ENCODE measurements around the gene PITPNB.

The PITPNB gene

DNA sequence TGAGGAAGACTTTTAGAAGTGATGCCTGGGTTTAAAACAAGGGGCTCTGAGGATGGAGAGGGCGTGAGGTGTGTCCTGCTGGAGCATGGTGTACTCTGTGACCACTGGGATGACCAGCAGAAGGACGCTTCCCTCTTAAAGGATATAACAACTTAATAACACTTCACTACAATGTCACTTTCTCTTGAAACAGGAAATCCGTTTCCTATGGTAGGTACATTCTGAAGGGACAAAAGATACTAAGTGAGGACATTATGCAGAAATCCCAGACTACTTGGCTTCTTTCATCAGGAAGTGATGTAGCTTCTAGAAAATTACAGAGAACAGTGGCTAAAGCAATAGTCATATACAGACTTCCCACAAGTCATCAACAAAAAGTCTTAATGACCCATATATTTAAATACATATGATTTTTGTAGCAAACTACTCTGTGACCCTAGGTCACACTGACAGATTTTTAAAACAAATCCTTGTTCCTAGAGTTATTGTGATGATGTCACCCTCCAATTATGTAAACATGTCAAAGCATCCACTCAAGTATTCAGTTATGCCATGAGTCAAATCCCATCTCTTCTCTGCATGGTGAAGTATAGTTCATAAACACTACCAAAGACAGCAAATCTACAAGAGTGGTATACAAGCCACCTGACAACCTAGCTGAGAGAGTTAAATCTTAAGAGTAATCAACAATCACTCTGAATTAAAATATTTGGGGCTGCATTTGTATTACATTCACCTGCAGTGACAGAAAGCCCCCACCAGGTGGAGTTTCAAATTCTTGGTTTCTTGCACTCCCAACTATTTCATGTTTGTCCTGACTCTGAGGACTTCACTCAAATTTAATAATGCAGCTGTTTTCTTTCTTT, 32.8 kb downstream of the PITPNB start:
- intact Hi-C loops (cut with DNase I), result loop anchor here (2.0 kb wide), 1 partner anchor 125 kb away; no protein-coding TSS in a partner anchor
- DNase-seq, result peak in 37 of 42 donors; percentile 23 to 86 (median 67)

DNA sequence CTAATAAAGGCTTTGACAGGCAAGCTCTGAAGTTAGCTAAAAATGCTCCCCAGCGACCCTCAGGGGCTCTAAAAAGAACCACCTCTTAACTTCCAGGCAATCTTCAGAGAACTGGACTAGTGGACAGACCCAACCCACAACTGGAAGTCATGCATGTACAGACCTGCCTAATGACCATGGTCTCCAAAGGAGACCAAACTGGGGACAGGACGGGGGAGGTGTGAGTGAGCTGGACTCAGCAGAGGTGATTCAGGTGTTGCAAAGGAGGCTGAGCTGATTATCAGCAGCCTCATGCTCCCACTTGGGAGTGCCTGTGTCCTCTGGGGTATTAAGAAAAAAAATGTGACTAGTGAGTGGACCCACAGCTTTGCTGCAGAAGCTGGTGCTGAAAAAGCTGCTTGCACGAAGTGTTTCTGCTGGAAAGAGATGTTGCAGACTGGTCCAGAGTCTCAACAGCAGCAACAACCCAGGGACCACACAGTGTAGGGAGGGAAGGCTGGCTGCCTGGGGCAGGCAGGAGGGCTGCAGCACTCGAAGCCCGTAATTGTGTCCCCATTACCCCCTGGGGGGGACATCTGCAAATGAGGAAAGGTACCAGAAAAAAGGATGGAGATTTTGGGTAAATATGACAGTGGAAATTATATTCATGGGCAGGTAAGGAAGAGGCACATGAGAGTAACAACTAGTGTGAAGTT, 35.3 kb downstream of the PITPNB start:
- no peak for DNase-seq
- intact Hi-C loops (cut with DNase I), result loop anchor here (2.0 to 5.0 kb wide), 2 partner anchors 33 to 127 kb away; partner anchors contain the start of gene PITPNB

DNA sequence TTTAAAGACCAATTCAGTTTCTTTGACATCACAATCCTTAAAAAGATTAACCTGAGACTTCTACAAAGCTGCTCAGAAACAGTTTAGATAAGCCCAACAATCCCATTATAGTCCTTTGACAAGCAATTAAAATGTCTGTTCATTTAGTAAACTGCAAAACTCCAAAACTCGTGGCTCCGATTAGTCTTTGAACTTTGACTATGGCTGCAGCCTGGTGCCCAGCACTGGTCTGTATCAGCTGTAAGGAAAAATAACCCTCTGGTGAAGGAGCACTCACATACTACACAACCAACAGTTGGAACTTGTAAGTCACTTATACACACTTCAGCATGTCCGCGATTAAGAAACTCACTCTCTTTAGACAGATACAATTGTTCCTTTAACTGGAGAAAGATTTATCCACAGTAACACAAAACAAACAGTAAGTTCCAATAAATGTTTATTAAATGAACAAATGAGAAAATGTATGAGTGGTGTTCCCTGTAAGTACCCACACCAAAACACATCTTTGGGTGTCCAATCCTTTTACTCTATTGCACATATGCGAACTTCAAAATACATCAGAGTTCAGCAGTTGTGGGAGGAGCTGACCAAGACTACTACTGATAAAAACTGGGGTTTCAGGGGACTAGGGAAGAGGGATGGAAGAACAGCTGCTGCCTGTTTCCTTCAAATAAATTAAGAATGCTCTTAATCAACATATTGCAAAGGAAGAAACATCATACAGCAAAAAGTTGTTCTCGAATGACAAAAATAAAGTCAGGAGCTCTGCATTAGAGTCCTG, 36.4 kb downstream of the PITPNB start:
- intact Hi-C loops (cut with DNase I), result loop anchor here (5.0 kb wide), 1 partner anchor 35 kb away; the partner anchor contains the start of gene PITPNB
- DNase-seq, result no peak

DNA sequence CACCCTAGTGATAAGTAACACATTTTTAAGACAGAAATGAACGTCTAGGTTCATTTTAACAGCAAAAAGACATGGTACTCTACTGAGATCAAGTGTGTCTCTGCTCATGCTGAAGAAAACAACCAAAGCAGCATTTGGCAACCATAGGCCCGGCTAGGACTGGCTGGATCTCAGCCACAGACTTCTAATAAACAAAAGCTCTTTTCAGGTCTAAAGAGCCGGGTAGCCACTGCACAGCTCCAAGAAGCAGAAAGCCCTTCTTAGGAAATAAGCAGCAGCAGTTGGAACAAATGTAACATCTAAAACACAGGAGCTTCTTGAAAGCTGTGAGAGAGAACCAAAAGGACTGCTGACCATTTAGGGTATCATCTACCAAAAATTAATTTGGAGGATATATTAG, 37.6 kb downstream of the PITPNB start:
- peak; percentile 37 to 87 (median 71) for DNase-seq
- intact Hi-C loops (cut with DNase I), result loop anchor here (5.0 kb wide), 1 partner anchor 36 kb away; the partner anchor contains the start of gene PITPNB

DNA sequence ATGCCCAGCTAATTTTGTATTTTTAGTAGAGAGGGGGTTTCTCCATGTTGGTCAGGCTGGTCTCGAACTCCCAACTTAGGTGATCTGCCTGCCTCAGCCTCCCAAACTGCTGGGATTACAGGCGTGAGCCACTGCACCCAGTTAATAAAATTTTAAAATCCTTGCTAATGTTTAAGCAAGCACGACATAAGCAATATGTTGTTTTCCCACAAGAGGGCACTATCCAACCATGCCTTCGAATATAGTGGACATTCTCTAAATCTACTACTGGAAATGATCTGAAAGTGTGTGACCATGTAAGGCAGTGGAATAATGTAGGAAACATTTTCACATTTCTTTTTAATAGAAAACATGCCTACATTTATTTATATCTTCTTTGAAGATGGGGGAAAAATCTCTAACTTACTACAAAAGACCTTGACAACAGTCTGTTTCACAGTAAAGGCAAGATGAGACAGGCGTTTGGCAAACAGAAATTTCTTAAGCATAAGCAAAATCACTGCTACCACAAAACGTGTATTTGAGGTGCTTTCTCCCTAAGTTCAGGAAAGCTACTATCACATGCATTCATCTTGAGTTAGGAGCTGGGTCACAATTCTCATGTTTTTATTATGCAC, 38.2 kb downstream of the PITPNB start:
- intact Hi-C loops (cut with DNase I), result loop anchor here (5.0 kb wide), 1 partner anchor 36 kb away; the partner anchor contains the start of gene PITPNB
- peak in 28 of 42 donors; percentile 12 to 86 (median 61) for DNase-seq

DNA sequence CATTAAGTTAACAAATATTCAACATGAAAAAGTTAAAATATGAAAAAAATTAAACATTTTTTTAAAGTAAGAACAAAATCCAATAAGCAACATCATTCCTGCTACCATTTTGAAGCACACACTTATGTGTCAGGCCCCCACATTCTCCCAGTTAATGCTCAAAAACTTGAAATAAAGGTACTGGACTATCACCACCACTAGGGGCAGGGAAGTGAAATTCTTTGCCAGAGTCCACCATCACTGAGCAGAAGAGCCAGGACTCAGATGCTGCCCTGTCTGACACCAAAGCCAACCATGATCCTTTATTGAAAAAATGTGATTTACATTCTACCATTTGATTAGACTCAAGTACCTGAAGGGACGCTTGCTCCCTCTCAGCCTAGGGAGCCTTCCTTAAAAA, 39.1 kb downstream of the PITPNB start:
- peak in 13 of 42 donors; percentile 6 to 61 (median 28) for DNase-seq
- intact Hi-C loops (cut with DNase I), result loop anchor here (5.0 kb wide), 1 partner anchor 37 kb away; the partner anchor contains the start of gene PITPNB

DNA sequence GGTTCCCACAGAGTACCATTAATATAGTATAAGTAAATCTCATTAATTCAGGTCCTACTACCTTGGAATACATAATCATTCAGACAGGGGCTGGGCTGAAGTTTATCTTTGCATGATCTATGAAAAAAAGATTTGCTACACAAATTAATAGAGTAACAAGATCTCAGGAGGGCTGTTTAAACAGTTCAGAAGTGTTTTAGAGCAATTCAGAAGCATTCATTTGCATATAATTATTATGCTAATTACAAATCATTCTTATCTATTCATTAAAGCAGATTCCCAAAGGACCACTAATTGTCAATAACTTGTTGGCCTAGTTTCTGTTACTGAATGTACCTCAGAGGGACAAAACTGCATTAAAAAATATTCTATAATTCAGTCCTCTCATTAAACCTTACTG, 40.5 kb downstream of the PITPNB start:
- intact Hi-C loops (cut with DNase I), result no loop called here
- DNase-seq, result no peak

DNA sequence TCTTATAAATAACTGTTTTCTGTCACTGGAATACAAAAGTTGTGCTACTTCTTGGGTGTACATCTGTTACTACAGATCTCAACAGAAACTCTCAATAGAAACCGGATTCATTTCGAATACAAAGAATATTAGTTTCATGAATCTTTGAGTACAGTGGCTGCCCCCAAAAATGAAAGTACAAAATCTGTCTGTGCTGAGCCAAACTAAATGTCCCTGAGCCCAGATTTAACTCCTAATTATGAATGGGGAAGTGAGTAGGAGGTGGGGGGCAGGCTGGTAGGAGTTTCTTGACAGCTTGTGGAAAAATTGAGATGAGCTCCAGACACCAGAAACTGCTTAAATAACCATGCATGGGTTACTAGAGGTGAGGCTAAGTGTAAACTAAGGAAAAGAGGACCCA, 41.6 kb downstream of the PITPNB start:
- intact Hi-C loops (cut with DNase I), result no loop called here
- peak in 9 of 42 donors; percentile 16 to 52 (median 23) for DNase-seq

DNA sequence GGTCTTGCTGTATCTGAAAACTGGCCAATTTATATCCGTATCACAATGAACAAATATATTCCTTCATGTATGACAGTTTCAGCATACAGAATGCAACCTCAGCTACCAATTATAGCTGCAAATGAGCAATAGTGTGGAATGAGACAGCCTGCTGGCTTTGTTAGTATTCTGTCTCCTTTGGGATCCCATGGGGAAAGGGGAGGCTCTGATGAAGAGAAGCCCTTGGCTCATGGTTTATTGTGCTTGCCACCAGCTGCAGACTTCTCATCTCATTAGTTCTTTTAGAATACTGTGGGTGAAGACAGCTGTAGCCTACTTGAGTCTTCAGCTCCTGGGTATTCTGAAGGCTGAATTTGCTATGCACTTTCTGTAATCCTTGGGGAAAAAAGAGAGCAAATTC, 42.4 kb downstream of the PITPNB start:
- intact Hi-C loops (cut with DNase I), result no loop called here
- DNase-seq, result peak in 19 of 42 donors; percentile 10 to 64 (median 32)

DNA sequence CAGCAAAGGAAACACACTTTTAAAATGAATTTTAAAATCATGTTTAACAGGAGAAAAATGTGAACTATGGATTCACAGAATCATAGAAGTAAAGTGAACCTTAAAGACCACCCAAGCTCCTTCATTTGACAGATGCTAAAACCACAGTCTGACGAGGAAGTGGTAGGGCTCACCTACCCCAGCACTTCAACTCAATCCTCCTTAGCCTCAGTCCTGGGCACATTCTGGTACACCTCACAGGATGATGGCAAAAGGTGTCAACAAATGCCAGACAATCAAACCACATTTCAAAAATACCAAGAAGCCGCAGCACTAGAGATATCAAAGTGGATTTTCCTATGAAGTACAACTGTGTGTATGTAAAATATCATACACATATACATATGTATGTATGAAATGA, 43.1 kb downstream of the PITPNB start:
- intact Hi-C loops (cut with DNase I), result no loop called here
- no peak for DNase-seq

DNA sequence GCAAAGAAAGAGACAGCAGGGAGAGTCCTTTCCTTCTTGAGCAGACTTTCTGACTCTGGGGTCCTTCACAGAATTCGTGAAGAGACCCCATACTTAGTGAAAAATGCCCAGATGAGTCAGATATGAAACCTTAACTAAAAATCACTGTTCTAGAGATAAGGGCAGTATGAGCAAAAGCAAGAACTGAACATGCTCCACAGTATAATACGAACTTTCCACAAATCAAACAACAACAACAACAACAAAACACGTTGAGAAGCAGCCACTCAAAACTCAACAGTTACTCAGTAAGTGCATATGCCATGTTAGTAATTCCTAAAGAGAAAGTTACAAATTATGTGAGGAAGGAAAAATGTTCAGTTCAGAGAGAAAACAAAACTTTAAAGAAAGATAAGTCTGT, 44.3 kb downstream of the PITPNB start:
- intact Hi-C loops (cut with DNase I), result no loop called here
- DNase-seq, result no peak

DNA sequence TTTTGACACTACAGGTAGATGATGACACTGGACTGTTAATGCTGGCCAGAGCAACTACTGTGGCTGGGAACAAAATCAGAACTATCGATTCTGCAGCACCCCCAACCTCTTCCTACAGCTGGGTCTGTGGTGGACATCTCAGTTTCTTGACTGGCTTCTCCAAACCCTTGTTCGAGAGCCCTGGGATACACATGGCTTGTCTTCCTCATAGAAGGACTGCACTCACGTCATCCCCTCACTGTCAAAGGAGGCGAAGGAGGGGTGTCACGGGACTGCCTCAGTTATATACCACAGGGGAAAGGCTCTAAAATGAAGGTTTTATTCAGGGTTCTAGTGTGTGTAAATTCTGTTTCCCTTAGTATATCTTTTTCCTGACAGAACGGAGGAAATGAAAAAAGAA, 44.9 kb downstream of the PITPNB start:
- intact Hi-C loops (cut with DNase I), result no loop called here
- peak in 11 of 42 donors; percentile 4 to 62 (median 22) for DNase-seq

DNA sequence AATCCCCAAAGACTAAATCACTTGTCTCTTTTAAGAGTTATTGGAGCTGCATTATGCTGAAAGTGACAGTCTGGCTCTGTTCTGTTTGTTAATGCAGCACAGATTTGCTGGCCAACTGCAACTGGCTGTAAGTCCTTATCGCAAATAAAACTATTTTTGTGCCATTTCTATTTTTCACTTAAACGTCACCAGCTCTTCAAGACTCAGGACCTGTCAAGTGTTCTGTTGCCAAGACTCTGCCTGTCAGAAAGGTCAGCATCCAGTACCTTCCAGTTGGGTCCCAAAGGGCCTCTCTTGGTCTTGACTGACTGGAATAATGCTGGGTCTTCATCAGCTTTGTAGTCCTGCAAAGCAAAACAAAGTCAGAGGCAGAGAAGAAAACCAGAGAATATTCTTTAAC, 45.6 kb downstream of the PITPNB start:
- DNase-seq, result peak in 2 of 42 donors; percentile 5 to 28
- intact Hi-C loops (cut with DNase I), result no loop called here

DNA sequence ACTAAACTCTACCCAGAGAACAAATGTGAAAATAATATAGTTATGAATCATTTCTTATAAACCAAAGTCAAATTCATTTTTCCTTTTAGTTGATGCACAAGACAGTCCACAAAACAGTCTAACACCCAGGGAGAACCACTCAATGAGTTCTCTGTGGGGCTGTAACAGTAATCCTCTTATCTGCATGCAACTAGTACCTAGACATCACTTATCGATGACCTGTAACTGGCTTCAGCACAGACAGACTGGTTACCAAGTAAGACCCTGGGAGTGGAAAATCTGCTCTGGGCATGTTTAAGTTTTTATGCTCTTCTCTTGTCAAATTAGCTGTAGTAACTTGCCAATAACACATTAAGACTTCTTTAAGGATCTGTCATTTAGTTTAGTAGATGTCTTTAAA, 46.6 kb downstream of the PITPNB start:
- intact Hi-C loops (cut with DNase I), result no loop called here
- DNase-seq, result no peak

DNA sequence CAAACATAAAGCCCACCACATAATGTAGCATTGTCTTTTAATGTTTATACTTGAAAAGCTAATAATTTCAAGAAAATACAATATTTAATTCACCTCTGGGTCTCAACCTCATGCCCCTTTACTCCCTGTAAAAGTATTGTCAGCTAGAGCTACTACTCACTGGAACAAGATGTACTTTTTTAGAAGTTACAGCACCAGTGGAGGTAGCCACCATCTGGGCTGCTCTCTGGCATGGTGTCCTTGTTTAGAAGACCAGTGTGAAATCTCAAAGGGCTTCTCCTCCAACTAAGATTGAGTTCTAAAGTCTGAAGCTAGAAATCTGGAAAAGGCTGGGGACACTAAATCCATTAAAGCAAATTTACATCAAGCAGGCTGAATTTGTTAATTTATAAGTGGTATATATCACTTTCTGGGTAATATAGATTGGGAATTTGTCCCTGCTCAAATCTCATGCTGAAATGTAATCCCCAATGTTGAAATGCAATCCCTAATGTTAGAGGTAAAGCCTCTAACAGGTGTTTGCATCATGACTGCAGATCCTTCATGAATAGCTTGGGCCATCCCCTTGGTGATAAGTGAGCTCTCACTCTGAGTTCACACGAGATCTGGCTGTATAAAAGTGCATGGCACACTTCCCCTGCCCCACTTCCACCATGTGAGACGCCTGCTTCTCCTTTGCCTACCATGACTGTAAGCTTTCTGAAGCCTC, 47.6 kb downstream of the PITPNB start:
- DNase-seq, result no peak
- intact Hi-C loops (cut with DNase I), result no loop called here

DNA sequence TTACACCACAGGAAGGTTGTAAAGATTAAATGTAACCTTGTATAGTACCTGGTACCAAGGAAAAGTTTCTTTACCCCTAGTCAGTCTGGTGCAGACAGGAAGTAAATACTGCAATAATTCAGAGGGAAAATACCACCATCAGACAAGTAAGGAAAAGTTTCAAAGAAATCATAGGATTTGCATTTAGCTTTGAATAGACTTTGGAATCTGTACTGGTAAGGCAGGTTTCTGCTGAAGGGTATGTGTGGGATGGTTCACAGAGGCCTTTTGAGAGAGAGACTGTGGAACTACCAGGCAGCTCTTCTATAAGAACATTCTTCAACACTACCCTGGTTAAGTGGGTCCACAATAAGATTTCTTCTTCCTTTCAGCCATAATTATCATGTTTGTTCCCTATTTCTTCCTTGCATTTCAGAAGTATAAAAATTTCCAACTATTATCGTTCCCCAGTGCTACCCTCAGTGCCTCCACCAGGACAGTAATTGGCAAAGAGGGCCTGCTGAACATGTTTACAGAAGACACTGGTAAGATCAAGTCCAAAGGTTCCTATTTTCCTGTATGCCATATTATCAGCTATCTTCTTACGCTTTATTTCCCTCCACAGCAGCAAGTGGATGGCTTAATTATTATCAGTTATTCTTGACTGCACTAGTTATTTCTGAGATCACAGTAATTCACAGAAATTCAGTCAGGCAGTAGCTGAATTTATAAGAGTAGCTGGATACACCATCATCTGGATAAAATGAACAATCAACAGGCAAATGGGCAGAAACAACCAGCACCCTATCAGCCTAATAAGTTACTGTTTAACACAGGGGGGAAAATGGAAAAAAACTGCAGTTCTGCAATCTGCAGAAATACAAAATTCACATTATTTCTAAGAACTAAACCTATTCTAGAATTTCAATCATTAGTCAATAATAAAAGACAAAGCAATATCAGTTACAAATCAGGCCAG, 48.5 kb downstream of the PITPNB start:
- intact Hi-C loops (cut with DNase I), result no loop called here
- no peak for DNase-seq

DNA sequence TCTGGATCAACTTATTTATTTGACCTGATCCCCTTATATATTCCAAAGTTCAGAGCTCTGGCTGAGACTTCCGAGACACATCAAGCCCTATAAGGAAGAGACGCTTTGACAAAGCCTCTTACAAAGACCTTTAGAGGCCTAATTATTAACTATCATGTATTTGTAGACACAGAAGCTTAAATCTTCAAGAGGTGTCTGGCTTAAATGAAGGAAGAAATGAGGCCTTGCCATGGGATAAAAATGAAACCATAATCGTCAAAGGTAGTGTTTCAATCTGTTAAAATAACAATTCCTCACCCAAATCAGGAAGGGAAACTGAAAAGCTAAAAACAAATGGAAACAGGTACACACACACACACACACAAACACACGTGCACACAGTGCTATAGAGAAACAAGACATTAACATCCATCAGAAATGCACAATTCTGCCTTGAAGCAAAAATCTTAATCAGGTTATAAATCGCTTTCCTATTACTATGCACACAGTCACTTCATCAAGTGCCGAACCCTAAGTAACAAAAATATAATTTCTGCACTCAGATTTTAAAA, 50.2 kb downstream of the PITPNB start:
- intact Hi-C loops (cut with DNase I), result no loop called here
- DNase-seq, result no peak

All from head of caudate nucleus (tissue), 42 donors.